DOHH2 (cell line): ENCODE results near the gene CTNNA2.

Experiments
- CTCF ChIP-seq: fragments of 200-600 bp; sonication (generic); IDR thresholded peaks from one replicate; pipeline ENCODE4 v1.5.1; 2014; ENCODE audit warnings: antibody characterized with exemption, mild to moderate bottlenecking, low read depth, low read length; ENCODE audit not compliant: poor library complexity, severe bottlenecking
- EZH2phosphoT487 ChIP-seq: fragments of 200-600 bp; sonication (generic); IDR thresholded peaks from 2 replicates; pipeline ENCODE4 v1.6.1; 2017; ENCODE audit warnings: borderline replicate concordance, mild to moderate bottlenecking, antibody characterized with exemption, low read length, moderate library complexity, mixed read lengths

GRCh38 chr2:79576451-79576850 lies 63.6 kb downstream of the CTNNA2 start:
- TF ChIP-seq EZH2phosphoT487 (no peak), CTCF (no peak)
